Measurements from ENCODE around the gene MROH8.

Gene MROH8

DNA sequence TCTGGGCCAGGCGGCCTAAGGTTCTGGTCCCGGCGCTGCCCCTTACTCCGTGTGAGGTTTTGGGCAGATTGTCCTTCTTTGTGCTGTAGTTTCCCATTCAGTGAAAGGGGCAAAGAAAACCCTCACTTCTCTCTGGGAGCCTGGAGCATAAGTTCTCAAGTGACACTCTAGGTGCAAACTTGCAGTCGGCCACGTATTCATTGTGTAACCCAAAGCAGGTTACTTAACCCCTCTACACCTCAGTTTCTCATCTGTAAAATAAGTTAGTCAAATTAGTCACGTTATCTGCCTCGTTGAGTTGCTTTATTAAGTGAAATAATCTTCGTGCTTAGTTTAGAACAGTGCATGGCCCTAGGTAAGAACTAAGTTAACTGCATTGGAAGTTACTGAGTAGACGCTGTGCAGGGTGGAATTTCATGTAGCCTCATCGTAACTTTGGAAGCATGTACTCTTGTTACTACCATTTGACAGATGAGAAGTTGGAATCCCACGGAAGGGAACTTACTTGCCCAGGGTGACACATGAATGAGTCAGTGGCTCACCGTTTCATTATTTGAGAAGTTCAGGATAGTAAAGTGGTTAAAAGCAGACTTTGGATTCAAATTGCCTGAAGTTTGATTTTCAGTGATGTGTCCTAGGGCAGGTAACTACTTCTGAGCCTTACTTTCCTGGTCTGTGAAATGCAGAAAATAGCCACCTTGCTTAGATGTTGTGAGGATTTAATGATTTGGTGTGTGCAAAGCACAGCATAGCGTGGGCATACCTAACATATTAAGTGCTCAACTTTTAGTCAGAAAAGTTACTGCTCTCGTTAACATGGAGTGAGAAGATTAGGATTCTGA is 556 bp upstream of the MROH8 start:
- Histone ChIP-seq H3K27me3 (no peaks in the 10 kb centered on the region), H3K4me3 (ENCODE audit: low read depth in 1 of 2, low read length in 1 of 2) (peak overlapping the region; percentile 88 to 96), H3K4me1 (ENCODE audit: control insufficient read depth in 1 of 2, insufficient read depth in 1 of 2, low read depth in 1 of 2, low read length in 1 of 2) (peaks cover 21 to 24% of the 10 kb centered on the region in 2 experiments), H3K27ac (peak overlapping the region; percentile 93), H3K36me3 (peaks cover 12% of the 10 kb centered on the region), H3K9me3 (no peaks in the 10 kb centered on the region)
- TF ChIP-seq, protein P1, sequence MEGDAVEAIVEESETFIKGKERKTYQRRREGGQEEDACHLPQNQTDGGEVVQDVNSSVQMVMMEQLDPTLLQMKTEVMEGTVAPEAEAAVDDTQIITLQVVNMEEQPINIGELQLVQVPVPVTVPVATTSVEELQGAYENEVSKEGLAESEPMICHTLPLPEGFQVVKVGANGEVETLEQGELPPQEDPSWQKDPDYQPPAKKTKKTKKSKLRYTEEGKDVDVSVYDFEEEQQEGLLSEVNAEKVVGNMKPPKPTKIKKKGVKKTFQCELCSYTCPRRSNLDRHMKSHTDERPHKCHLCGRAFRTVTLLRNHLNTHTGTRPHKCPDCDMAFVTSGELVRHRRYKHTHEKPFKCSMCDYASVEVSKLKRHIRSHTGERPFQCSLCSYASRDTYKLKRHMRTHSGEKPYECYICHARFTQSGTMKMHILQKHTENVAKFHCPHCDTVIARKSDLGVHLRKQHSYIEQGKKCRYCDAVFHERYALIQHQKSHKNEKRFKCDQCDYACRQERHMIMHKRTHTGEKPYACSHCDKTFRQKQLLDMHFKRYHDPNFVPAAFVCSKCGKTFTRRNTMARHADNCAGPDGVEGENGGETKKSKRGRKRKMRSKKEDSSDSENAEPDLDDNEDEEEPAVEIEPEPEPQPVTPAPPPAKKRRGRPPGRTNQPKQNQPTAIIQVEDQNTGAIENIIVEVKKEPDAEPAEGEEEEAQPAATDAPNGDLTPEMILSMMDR (IDR thresholded peaks at IDR 0.05), result no peak

DNA sequence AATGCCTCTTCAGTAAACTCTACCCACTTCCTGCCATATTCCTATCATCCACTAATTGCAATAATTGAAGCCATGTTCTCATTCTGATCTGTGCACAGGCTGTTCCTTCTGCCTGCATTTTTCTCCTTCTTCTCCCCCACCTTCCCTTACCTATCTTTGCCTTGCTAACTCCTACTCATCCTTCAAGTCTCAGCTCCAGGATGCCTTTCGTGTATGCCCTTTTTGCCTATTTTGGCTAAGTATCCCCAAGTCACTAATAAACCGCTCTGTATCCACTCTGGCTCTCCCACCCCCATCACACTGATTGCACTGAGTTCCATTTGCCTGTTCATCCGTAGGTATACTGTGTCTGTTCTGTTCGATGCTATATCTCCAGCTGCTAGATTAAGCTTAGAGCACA is 6.5 kb downstream of the MROH8 start:
- H3K4me1 ChIP-seq (ENCODE audit: control insufficient read depth in 1 of 2, insufficient read depth in 1 of 2, low read depth in 1 of 2, low read length in 1 of 2), result peaks cover 4 to 6% of the 10 kb centered on the region in 2 experiments
- no peak overlapping the region for H3K4me3 ChIP-seq (ENCODE audit: low read depth in 1 of 2, low read length in 1 of 2)
- TF ChIP-seq, protein P1 (IDR thresholded peaks at IDR 0.05), result no peak
- no peaks in the 10 kb centered on the region for H3K9me3 ChIP-seq
- no peaks in the 10 kb centered on the region for H3K36me3 ChIP-seq
- no peak overlapping the region for H3K27ac ChIP-seq
- H3K27me3 ChIP-seq, result no peaks in the 10 kb centered on the region

DNA sequence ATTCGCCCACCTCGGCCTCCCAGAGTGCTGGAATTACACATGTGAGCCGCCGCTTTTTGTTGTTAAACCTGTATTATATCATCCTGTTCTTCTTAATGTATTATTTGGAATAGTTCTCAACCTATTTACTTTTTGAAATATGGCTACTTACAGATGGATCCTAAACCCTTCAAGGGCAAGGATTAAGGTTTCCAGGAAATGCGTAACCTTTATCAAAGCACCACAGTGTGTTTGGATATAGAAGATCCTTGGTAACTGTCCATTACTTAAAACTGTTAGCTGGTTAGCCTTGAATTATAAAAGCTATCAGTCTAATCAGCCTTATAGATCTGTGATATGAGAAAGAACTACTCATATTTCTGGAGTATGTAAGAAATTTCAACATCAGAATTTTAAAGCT is 12.5 kb downstream of the MROH8 start:
- no peaks in the 10 kb centered on the region for H3K4me1 ChIP-seq (ENCODE audit: control insufficient read depth in 1 of 2, insufficient read depth in 1 of 2, low read depth in 1 of 2, low read length in 1 of 2)

DNA sequence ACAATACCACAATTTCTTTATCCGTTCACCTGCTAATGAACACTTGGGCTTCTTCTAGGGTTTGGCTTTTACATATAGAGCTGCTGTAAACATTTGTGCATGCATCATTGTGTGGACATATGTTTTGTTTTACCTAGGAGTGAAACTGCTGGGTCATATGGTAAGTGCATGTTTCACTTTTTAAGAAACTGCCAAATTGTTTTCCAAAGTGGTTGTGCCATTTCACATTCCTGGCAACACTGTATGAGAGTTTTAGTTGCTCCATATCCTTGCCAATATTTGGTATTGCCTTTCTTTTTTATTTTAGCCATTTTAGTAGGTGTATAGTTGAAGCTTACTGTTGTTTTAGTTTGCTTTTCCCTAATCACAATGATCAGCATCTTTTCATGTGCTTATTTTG is 14.3 kb downstream of the MROH8 start:
- Histone ChIP-seq H3K9me3 (no peaks in the 10 kb centered on the region), H3K4me1 (ENCODE audit: control insufficient read depth in 1 of 2, insufficient read depth in 1 of 2, low read depth in 1 of 2, low read length in 1 of 2) (no peaks in the 10 kb centered on the region), H3K4me3 (ENCODE audit: low read depth in 1 of 2, low read length in 1 of 2) (no peak overlapping the region), H3K36me3 (no peaks in the 10 kb centered on the region), H3K27ac (no peak overlapping the region), H3K27me3 (no peaks in the 10 kb centered on the region)
- TF ChIP-seq, protein P1 (IDR thresholded peaks at IDR 0.05), result no peak

More for the DNA sequence above, 12.5 kb downstream of the MROH8 start:
- Histone ChIP-seq H3K27me3 (no peaks in the 10 kb centered on the region), H3K4me3 (ENCODE audit: low read depth in 1 of 2, low read length in 1 of 2) (no peak overlapping the region), H3K9me3 (no peaks in the 10 kb centered on the region), H3K36me3 (no peaks in the 10 kb centered on the region), H3K27ac (no peak overlapping the region)
- TF ChIP-seq, protein P1 (IDR thresholded peaks at IDR 0.05), result no peak

DNA sequence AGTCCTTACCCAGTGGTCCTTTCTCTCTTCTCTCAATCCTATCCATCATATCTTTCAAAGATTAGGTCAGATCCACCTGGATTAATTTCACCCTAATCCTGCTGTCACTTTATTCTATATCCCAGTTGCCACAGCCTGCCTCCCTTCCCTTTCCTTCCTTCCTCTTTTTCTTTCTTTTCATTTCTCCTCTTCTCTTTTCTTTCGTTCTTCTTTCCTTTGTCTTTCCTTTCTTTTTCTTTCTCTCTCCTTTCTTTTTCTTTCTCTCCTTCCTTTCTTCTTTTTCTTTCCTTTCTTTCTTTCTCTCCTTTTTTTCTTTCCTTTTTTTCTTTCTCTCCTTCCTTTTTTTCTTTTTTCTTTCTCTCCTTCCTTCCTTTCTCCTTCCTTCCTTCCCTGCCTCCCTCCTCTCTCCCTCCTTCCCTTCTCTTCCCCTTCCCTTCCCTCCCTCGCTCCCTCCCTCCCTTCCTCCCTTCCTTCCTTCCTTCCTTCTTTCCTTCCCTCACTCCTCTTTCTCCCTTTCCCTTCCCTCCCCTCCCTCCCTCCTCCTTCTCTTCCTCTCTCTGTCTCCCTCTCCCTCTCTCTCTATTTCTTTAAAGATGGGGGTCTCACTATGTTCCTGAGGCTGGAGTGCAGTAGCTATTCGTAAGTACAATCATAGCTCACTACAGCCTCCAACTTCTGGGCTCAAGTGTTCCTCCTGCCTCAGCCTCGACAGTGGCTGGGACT is 15.4 kb downstream of the MROH8 start:
- no peaks in the 10 kb centered on the region for H3K9me3 ChIP-seq
- H3K36me3 ChIP-seq, result no peaks in the 10 kb centered on the region
- H3K27me3 ChIP-seq, result no peaks in the 10 kb centered on the region
- no peaks in the 10 kb centered on the region for H3K4me1 ChIP-seq (ENCODE audit: control insufficient read depth in 1 of 2, insufficient read depth in 1 of 2, low read depth in 1 of 2, low read length in 1 of 2)
- H3K4me3 ChIP-seq (ENCODE audit: low read depth in 1 of 2, low read length in 1 of 2), result no peak overlapping the region
- TF ChIP-seq, protein P1 (IDR thresholded peaks at IDR 0.05), result no peak
- no peak overlapping the region for H3K27ac ChIP-seq
